ENCODE measurements around the gene PPP2R5D.

DNA sequence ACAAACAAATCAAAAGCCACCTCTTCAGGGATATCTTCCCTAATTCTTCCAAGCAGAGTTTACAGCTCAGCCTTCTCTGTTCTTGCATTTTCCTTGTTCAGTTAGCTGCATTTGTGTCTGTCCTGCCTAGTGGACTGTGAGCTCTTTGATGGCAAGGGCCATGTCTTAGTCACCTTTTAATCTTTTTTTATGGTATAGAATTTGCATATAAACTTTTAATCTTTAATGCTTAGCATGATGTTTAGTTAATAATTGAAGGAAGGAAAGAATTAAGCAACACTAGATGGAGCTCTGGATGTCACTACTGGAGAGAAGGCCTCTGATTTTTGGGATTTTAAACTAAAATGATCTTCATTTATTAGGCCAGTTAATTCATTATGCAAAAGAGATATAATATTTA lies 12.1 kb downstream of the PPP2R5D start:
- no peak for TF ChIP-seq EZH2 (optimal IDR thresholded peaks at IDR 0.05; ENCODE audit: low read depth, low read length)
- TF ChIP-seq, protein P1, sequence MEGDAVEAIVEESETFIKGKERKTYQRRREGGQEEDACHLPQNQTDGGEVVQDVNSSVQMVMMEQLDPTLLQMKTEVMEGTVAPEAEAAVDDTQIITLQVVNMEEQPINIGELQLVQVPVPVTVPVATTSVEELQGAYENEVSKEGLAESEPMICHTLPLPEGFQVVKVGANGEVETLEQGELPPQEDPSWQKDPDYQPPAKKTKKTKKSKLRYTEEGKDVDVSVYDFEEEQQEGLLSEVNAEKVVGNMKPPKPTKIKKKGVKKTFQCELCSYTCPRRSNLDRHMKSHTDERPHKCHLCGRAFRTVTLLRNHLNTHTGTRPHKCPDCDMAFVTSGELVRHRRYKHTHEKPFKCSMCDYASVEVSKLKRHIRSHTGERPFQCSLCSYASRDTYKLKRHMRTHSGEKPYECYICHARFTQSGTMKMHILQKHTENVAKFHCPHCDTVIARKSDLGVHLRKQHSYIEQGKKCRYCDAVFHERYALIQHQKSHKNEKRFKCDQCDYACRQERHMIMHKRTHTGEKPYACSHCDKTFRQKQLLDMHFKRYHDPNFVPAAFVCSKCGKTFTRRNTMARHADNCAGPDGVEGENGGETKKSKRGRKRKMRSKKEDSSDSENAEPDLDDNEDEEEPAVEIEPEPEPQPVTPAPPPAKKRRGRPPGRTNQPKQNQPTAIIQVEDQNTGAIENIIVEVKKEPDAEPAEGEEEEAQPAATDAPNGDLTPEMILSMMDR (IDR thresholded peaks at IDR 0.05; ENCODE audit: low read length) = no peak

Data from MM.1S (cell line).